Activated CD4-positive, alpha-beta T cell treated with anti-CD3 and anti-CD28 coated beads for 24 hours (primary cell): Measurements from ENCODE around the gene MIDN.

Source experiments
- DNase-seq, 2 donors: peaks; one replicate each; pipeline ENCODE4 v3.0.0-alpha.2; 2020; ENCODE audit warnings: low read depth in 2 of 2

MIDN gene

GRCh38 chr19:1258707-1259205, 10.4 kb downstream of the MIDN start:
- no peak for DNase-seq

DNA sequence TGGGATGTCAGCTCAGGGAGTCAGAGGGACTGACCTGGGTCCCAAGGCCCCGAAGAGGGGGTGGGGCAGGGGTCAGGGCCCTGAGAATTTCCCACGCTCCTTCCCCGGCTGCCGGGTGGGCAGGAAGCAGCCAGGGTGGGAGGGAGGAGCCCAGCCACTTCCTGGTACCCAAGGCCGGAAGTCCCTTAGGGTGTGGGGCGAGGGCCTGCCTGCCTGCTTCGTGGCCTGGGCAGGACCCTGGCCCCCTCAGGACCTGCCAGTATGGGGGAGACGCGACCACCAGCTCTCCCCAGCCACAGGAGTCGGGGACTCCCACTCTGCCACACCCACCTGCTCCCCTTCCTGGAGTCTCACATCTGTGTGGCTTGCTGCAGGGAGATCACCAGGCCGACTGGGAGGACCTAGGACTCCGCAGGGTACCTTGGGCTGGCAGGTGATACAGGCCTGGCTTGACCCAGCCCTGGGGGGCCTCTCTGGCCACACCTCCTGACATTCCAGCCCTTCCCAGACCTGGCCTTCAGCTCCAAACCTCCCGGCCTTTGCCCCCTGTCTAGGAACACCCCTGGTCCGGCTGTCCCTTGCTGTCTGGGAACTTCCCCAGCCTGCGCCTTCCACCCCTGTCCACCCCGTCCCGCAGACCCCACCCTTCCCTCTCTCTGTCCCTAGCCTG, 11.0 kb downstream of the MIDN start:
- peak in 1 of 2 donors; percentile 63 for DNase-seq

- no peak for DNase-seq
Measured at GRCh38 chr19:1259876-1260748, 11.7 kb downstream of the MIDN start.

DNA sequence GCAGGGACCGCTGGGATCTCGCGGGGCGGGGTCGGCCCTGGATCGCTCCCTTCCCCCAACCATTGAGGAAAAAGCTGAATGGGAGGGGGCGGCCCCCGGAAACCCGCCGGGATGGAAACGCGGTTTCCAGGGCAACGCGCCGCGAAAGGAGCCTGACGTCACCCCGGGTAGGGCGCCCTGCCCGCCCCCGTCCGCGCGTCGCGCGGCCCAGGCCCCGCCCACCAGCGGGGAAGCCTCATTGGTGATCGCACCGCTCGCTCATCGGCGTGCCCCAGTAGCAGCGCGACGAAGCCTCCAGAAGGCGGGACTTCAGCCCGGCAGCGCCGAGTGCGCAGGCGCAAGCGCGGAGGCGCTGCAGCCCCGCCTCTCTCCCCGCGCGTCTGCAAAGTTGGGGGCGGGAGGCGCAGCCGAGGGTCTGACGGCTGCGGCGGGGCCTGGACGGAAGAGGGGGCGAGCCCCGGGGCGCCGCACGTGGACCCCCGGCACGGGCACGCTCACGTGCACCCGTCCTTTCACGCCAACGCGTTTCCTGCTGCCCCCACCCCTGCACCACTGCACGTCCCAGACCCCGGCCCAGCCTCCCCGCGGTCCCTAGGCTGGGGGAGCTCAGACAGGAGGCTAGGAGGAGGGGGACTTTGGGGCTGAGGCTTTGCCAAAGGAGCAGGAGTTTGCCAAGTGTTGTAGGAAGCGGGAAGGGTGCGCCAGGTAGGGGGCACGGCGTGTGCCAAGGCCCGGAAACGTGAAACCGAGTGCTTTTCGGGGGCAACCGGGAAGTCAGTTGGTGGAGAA, 12.6 kb downstream of the MIDN start:
- peak; percentile 95 for DNase-seq

DNA sequence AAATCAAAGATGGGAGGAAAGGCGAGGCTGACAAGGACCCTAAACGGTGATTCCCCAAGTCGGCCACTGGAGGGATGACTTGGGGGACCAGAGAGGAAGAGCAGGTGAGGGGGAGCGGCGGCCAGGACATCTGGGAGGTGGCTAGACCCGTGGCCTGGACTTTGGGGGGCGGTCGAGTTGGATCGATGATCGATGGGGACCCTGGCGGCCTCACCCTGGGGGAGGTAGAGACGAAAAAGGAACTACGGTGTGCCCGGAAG, 13.1 kb downstream of the MIDN start:
- no peak for DNase-seq

DNA sequence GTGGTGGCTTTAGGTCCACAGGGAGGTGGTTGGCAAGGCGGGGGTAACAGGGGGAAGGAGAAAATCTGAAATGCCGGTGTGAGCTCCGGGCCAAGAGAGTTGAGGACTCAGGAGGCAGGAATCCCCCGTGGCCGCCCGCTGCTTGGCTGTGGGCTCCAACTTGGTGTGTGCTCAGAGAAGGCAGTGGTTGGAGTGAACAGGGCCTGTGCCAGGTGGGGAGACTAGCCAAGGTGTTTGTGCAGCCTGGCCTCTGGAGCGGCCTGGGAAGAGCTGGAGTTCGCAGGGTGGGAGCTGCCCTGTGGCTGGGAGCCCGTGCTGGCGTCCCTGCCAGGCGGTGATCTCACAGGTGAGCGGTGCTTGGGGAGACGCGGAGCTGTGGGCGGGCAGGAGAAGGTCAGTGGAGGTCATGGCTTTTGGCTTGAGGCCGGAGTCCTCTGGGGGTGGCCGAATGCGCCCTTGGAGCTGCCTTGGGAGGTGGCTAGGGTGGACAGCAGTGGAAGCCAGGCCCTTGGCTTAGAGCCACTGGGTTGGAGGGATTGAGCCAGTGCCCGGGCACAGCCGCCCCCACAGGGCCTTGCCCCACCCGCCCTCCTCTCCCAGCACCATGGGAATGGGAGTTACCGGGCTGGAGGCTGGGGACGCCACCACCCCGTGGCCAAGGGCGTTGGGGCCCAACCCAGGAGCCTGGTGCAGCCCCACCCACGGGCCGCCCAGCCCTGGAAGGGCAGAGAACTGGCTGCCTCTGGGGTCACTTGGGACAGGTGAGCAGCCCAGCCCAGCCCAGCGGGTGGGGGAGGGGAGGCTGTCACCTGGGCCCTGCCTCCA, 13.6 kb downstream of the MIDN start:
- no peak for DNase-seq

- DNase-seq: no peak
Measured at GRCh38 chr19:1262623-1263123, 14.3 kb downstream of the MIDN start.

DNA sequence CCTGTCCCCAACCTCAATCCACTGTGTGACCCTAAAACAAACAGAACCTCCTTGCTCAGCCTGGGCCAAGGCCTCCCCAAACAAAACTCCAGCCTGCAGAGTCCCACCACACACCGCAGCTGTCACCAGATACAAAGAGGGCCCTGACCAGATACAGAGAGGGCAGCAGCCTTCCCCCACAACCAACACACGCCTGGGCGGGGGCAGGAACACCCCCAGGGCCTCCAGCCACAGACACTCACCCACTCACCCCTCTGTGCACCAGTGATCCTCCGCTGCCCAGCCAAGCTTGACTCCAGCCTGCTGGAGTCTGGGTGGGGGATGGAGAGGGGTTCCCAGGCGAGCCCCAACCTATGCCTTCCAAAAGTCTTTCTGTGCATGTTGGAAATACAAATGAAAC, 14.8 kb downstream of the MIDN start:
- DNase-seq: no peak

- no peak for DNase-seq
Measured at GRCh38 chr19:1264801-1265614, 16.6 kb downstream of the MIDN start.

DNA sequence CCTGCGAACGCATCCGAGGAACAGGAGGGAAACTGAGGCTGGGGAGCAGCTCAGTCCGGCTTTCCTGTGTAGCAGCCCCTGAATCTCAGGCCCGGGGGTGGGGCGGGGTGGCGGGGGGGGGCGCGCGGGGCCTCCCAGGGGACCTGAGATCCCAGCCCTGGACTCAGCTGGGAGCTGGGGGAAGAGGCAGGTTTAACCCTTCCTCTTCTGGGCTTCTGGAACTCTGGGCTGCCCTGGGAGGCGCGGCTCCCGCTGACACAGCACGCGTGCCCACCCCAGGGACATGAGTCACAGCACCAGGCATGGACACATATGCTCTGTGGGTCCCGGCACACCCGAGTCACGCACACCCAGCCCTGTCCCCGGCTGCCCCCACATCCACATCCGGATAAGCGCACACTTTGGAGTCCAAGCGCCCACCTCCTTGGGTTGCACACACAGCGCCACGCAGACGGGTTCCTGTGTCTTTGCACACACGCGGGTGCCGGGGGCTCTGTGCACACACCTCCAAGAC, 17.3 kb downstream of the MIDN start:
- peak in 1 of 2 donors; percentile 27 for DNase-seq

- peak; percentile 69 to 78 for DNase-seq
Measured at GRCh38 chr19:1266129-1266915, 17.9 kb downstream of the MIDN start.

DNA sequence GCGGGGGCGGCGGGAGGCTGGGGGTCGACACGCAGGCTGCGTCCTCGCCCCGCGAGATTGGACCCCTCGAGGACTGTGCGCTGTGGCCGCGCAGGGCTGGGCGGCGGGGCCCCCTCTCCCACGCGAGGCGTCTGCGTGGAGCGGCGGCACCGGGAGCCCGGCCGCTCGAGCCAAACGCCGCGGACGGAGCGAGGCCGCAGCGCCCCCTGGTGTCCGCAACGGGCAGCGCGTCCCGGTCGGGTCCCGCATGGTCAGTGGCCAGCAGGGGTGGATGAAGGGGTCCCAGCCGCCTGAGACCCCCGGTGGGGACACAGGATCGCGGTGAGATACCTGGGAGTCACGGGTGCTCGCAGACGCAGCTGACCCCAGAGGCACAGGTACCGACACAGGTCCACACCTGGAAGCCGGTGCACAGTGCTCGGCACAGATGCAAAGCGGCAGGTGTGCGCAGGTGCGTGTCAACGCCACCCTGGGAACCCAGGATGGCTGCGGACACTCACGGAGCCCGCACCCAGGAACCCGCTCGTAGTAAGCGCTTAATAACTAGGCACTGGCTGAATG, 18.6 kb downstream of the MIDN start:
- peak in 1 of 2 donors; percentile 61 for DNase-seq

- DNase-seq: no peak
Measured at GRCh38 chr19:1267477-1268225, 19.3 kb downstream of the MIDN start.

GRCh38 chr19:1268226-1269064, 20.1 kb downstream of the MIDN start:
- DNase-seq: no peak

DNA sequence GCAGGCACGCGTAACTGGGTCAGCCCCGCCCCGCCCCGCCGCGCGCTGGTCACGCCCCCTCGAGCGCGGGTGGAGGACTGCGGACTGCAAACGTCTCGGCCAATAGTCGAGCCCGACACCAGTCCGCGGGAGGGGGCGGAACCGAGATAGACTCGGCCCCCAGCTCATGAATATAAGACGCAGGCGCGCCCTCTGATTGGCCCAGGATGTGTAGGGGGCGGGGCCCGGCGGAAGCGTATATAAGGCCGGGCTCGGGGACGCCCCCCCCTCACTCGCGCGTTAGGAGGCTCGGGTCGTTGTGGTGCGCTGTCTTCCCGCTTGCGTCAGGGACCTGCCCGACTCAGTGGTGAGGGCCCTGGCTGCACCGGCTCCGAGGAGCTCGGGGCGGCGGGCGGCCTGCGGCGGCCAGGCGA, 20.7 kb downstream of the MIDN start, which contains the start of gene CIRBP:
Gene CIRBP, plus strand, starts transcription at position 268 of the 413 bp plus-strand sequence. CDS start 1,602 bp downstream, outside the sequence.
- peak; percentile 98 to 99 for DNase-seq

DNA sequence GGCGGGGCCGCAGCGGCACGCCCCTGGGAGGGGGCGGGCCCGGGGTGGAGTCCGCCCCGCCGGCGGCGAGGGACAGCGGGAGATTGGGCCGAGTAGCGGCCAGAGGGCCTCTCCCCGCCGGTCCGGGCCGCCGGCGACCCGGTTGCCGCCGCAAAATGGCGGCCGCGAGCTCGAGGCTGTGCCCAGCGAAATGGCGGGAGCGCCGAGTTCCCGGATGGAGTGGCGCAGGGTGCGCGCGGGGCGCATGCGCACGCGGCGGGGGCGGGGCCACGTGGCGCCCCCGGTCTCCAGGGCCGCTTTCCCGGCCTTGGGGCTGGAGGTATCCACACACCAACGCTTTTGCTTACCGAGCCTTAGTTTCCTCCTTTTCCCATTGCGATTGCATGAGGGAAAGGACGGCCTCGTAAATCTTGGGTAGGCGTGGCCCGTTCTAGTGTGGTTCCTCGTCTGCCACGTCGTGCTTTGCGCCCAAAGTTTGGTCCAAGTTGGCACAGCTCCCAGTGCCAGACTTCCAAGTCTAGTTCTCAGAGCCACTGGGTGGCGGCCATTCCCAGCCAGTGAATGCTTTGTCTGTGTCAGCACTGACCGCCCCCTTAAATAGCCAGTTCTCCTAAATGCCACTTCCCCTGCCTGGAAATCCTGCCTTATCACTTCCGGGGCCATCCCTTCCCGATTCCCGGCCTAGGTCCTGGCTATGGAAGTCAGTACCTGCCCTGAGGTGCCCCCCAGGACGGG, 21.3 kb downstream of the MIDN start:
- DNase-seq: peak; percentile 77 to 80
